HG03558 (cell line): ENCODE results near the gene PARPBP.
"Not testable (repeated sequence)": the region's sequence is repeated elsewhere in the genome, so short reads cannot be mapped to it uniquely, and the experiment has no call there.

Experiments
- ATAC-seq: cut with Tn5 transposase; IDR thresholded peaks from one replicate; pipeline ENCODE4 v1.9.1; 2021; ENCODE audit warnings: moderate number of reproducible peaks; ENCODE audit not compliant: unreplicated experiment; ENCODE audit errors: extremely low read depth

Gene PARPBP

GRCh38 chr12:102119674-102120563 is at the start of gene PARPBP, which contains the start of gene NUP37:
PARPBP (plus strand) TSS chr12:102120183; CDS start chr12:102123889, 3,706 bp downstream.
NUP37 (minus strand) TSS chr12:102120114; CDS start chr12:102118518, 1,596 bp downstream.
- peak; percentile 92 for ATAC-seq

GRCh38 chr12:102072092-102072491 is 47.9 kb upstream of the PARPBP start:
- not testable (repeated sequence) for ATAC-seq

GRCh38 chr12:102080842-102081241 is 39.1 kb upstream of the PARPBP start:
- no peak for ATAC-seq

- not testable (repeated sequence) for ATAC-seq
Measured at GRCh38 chr12:102089228-102089835, 30.7 kb upstream of the PARPBP start.

GRCh38 chr12:102093319-102093718 is 26.7 kb upstream of the PARPBP start:
- no peak for ATAC-seq

- no peak for ATAC-seq
Measured at GRCh38 chr12:102095677-102096263, 24.2 kb upstream of the PARPBP start.

GRCh38 chr12:102096855-102097254 is 23.1 kb upstream of the PARPBP start:
- ATAC-seq, result no peak

- no peak for ATAC-seq
Measured at GRCh38 chr12:102106905-102107304, 13.1 kb upstream of the PARPBP start.

GRCh38 chr12:102107970-102108369 is 12.0 kb upstream of the PARPBP start:
- ATAC-seq, result no peak

- no peak for ATAC-seq
Measured at GRCh38 chr12:102110782-102111181, 9.2 kb upstream of the PARPBP start.

GRCh38 chr12:102114212-102114611 is 5.8 kb upstream of the PARPBP start:
- ATAC-seq, result no peak

- ATAC-seq, result no peak
Measured at GRCh38 chr12:102116392-102116791, 3.6 kb upstream of the PARPBP start.

- ATAC-seq, result no peak
Measured at GRCh38 chr12:102118874-102119273, 1.1 kb upstream of the PARPBP start.

- no peak for ATAC-seq
Measured at GRCh38 chr12:102120564-102120873, 536 bp downstream of the PARPBP start.

GRCh38 chr12:102120886-102121285 is 903 bp downstream of the PARPBP start:
- no peak for ATAC-seq

- not testable (repeated sequence) for ATAC-seq
Measured at GRCh38 chr12:102121328-102121727, 1.3 kb downstream of the PARPBP start.

- not testable (repeated sequence) for ATAC-seq
Measured at GRCh38 chr12:102130720-102131119, 10.7 kb downstream of the PARPBP start.

- not testable (repeated sequence) for ATAC-seq
Measured at GRCh38 chr12:102131442-102131841, 11.5 kb downstream of the PARPBP start.

GRCh38 chr12:102137619-102138018 is 17.6 kb downstream of the PARPBP start:
- not testable (repeated sequence) for ATAC-seq

- ATAC-seq, result not testable (repeated sequence)
Measured at GRCh38 chr12:102142866-102143373, 22.9 kb downstream of the PARPBP start.

- ATAC-seq, result no peak
Measured at GRCh38 chr12:102144221-102144620, 24.2 kb downstream of the PARPBP start.
